GM13977 (cell line): Measurements from ENCODE around the gene SCGB1C2.
"Not testable (repeated sequence)": the region's sequence is repeated elsewhere in the genome, so short reads cannot be mapped to it uniquely, and the experiment has no call there.

Source experiments
- DNase-seq: peaks from one replicate; pipeline ENCODE4 v3.0.0; 2012; ENCODE audit warnings: low spot score
- CTCF ChIP-seq: IDR thresholded peaks from 2 replicates; pipeline ENCODE4 v1.5.1; 2012; ENCODE audit warnings: mild to moderate bottlenecking, control low read depth; ENCODE audit not compliant: insufficient read depth; ENCODE audit errors: extremely low read depth, missing control alignments
- in situ Hi-C: fragments of 300-500 bp; cut with MboI; formaldehyde crosslinking; loops from one replicate; pipeline ENCODE4 v1.12.0; 2022; ENCODE audit warnings: low sequenced_read_pairs, low pct_unique_long_range_greater_than_20kb, mixed read lengths, inconsistent platforms; ENCODE audit not compliant: unreplicated experiment

Gene SCGB1C2

GRCh38 chr17:137166-137807 is at the start of gene SCGB1C2:
Gene SCGB1C2 (plus strand): TSS chr17:137569. CDS start chr17:137591, 22 bp downstream.
- DNase-seq, in situ Hi-C loops: not testable (repeated sequence)

GRCh38 chr17:113111-113510 is 24.3 kb upstream of the SCGB1C2 start:
- in situ Hi-C loops, DNase-seq: not testable (repeated sequence)

GRCh38 chr17:118339-118917 is 18.9 kb upstream of the SCGB1C2 start:
- DNase-seq, in situ Hi-C loops: not testable (repeated sequence)
- peak; percentile 6 for TF ChIP-seq CTCF

GRCh38 chr17:133932-134331 is 3.4 kb upstream of the SCGB1C2 start:
- in situ Hi-C loops, DNase-seq: not testable (repeated sequence)

GRCh38 chr17:134332-134785 is 3.0 kb upstream of the SCGB1C2 start:
- DNase-seq, in situ Hi-C loops: not testable (repeated sequence)

GRCh38 chr17:135022-135421 is 2.3 kb upstream of the SCGB1C2 start:
- in situ Hi-C loops, DNase-seq: not testable (repeated sequence)

More at GRCh38 chr17:134332-134785, 3.0 kb upstream of the SCGB1C2 start:
- peak; percentile 8 for TF ChIP-seq CTCF

- DNase-seq, in situ Hi-C loops: not testable (repeated sequence)
These were observed 1.5 kb upstream of the SCGB1C2 start for GRCh38 chr17:135895-136294.

- TF ChIP-seq CTCF: peak; percentile 55
- DNase-seq, in situ Hi-C loops: not testable (repeated sequence)
These were observed 838 bp upstream of the SCGB1C2 start for GRCh38 chr17:136531-136930.

GRCh38 chr17:139401-140205 is 2.2 kb downstream of the SCGB1C2 start:
- in situ Hi-C loops, DNase-seq: not testable (repeated sequence)
